IPS-NIHi11 (cell line): ENCODE results near the gene TEKT3.

ENCODE experiments used
- DNase-seq: peaks from one replicate; pipeline ENCODE4 v3.0.0; 2012; ENCODE audit warnings: mixed read lengths, low spot score

The TEKT3 gene

DNA sequence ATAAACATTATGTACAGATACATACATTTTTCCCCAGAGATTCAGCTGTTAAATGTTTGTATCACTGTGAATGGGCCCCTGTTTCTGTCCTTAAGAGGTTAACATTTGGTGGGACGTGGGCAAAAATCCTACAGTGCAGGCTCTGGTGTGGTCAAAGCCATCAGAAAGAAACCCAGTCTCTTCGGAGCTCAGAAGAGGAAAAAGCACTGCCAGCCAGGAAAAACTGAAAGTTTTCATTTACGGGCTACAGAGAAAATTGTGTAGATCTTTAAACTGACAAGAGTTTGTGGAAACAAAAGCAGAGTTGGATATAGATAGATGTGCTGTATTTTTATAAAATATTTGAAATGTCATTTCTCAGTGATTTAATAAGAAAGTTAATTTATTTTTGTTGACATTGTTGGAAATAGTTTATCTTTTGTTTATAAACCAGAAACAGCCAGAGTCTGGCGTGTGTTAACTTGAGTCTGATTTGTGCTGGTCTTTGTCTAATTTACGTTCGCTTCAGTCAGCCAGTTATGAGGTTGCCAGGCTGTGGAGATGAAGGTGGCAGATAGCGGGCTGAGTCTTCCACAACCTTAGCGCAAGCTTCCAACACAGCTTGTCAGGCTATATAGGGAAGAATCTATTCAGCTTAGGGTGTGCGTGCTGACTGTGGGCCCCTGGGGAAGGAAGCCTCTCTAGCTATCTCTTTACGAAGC is 9.5 kb upstream of the TEKT3 start:
- no peak for DNase-seq

DNA sequence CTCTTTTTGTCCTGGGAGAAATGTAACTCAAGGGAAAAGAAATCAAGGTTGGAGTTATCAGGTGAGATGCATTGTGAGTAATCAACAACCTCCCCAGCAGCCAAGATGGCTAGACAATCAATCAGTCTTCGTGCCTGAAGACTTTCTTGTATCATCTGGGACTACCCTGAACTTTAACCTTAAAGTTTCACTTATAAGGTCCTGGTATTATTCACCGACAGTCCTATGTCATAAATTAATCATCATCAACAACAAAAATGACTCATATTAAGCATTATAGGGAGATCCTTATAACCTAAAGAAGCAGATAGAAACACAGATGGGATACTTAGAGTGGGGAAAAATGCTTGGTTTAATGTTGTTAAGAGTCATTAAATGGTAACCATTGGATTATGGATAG is 7.7 kb upstream of the TEKT3 start:
- DNase-seq: no peak

DNA sequence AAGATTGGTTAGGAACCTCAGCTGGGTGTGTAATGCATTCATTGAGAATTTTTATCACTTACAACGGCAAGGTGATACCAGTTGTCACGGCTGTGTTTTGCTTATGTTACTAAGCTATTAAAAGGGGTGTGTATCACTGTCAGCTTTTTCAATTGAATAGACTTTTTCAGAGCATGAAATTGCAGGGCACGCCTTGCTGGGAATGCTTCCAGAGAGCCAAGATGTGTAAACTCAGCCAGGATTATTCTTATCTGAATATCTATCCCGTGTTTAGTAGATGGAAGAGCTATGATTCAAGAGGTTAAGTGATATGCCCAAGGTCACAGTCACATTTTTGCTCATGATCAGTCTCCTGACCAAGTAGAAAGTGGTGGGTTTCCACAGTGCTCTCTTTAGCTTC is 6.6 kb upstream of the TEKT3 start:
- DNase-seq: no peak

DNA sequence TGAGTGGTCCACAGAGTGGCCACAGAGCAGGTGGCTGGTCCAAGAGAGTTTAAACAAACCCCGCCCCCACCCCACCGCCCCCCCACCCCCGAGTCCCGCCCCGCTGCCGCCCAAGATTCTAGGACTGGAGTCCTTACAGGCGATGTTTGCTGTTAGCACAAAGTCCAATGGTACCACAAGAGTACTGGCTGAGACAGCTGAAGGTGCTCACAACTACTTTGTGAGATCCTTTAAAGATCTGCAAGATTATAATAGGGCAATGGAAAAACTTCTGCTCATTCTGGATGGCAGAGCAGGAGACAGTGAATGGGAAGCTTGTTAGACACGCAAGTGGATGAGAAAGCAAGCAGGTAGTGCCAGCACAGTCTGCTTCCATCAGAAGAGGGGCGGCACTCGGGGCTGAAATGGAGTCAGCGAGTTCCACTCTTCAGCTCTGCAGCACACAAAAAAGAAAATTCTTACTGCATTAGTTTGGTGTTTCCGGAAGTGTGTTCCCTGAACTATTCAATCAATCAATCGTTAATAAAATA is 4.7 kb upstream of the TEKT3 start:
- no peak for DNase-seq

DNA sequence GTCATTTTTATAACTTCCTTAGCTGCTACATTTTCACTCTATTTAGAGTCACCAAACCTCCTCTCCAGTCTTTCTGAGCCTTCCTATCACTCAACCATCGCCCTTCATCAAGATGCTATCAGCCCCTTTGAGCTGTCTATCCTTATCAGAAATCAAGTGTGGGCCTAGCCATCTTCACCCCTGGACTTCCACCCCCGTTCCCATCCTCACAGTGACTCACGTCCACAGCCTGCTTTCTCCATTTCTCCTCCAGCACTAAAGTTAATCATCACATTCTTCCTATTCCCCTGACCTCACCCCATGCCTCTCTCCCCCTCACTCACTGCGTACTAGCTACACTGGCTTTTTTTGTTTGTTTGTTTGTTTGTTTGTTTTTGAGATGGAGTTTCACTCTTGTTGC is 2.4 kb upstream of the TEKT3 start:
- DNase-seq: no peak

DNA sequence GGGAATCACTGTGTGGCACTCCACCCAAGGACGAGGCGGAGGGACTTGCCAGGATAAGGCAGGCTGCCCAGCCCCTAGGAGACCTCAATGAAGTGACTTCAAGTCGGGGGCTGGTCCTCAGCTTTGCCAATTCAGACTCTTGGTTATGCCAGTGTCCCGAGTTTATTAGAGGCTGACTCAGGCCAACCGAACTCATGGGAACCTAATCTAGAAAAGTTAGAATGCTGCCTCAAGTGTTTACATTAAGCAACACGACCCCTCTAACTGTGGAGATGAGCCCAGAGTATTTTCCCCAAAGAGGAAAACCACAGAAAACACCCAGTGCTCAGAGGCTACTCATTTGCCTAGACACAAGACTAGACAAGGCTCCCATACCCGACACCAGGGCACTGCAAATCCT is 1.1 kb upstream of the TEKT3 start:
- DNase-seq: no peak

DNA sequence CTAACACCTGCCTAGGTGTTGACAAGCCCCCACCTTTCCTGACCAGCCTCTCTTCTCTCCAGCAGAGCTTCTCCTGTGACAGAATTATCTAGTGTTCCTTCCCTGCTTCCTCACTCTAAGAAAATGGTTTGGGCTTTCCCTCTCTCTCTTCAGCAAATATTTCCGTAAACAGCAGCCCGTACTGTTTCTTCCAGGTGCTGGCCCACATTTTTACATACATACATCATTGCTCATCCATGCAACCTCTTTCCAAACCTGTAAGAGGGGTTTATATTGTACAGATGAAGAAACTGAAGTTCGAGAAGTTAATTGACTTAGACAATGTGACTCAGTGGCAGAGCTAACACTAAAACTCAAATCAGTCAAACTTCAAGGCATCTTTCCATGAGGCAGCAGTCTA is 569 bp upstream of the TEKT3 start:
- no peak for DNase-seq

DNA sequence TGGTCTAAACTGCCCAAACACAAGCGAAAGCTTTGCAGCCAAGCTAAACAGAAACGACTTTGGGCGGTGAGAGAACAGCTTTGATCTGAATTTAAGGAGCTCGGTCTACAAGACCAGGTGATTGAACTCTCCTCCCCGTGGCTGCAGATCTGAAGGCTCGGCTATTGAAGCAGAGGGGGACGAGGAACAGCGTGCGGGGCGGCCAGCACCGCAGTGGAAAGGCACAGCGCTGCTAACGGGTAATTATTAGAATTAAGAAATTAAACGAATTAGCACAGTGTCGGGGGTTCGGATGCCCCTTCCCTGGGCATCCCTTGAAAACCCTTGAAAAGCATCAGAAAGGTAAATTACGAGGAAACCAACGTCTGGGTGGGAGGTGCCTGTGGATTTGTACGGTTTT is 431 bp downstream of the TEKT3 start:
- DNase-seq: no peak

DNA sequence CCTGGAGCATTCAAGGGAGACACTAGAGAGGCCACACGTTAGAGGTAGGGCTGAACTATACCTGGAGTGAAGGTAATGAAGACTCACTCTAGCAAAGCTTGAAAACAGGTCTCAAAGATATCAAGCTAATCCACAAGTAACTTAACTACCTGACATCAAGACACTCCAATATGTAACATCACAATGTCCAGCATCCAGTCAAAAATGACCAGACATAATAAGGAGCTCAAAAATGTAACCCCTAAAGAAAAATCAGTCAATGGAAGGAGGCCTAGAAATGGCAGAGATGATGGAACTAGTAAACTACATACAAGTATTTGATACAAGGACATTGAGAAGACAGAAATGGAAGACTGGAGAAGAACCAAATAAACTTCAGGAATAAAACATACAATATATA is 6.0 kb downstream of the TEKT3 start:
- no peak for DNase-seq

DNA sequence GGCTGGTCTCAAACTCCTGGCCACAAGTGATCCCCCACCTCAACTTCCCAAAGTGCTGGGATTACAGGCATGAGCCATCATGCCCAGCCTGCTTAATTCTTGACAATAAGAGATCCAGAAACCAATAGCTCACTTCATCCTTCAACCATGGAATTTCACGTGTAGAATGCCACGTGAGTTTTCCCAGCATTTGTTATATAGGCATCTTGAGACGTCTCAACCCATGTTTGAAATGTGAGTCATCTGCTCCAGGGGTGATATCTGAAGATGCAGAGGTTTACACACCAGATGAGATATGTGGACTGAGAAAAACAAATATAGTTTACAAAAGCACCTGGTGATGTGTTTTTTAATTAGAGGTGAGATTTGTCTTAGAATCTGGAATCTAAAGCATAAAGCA is 7.1 kb downstream of the TEKT3 start:
- DNase-seq: no peak

DNA sequence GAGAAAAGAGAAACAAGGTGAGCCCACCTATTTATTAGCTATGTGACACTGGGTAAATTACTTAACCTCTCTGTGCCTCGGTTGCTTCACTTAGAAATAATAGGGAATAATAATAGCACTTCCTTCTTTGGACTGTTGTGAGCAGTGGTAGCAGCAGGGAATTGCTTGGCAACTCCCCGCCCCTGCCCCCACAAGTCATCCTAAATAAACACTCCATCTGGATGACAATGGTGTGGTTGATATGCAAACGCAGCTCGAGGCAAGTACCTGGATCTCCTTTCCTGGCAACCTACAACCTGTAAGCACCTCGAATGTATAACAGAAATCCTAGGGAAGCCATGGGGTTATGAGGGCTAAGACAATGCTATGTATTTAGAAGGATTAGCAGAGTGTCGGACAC is 9.1 kb downstream of the TEKT3 start:
- DNase-seq: peak; percentile 86

DNA sequence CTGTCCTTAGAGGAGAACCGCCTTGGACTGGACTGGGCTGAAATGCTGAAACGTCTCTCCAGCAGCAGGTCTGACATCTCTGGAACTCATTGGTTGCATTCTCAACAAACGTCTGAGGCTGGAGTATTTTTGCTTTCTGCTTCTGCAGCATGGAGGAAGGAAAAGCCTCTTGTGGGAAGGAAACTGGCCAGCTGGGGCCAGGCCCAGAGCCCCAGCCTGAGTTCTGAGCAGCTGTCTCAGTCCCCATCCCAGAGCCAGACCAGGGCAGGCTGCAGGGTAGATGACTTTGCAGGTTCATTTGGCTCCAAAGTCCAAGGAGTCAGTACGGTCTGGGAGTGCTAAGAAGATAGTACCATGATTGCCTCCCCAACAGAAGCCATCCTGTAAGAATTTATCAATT is 18.3 kb downstream of the TEKT3 start:
- no peak for DNase-seq

DNA sequence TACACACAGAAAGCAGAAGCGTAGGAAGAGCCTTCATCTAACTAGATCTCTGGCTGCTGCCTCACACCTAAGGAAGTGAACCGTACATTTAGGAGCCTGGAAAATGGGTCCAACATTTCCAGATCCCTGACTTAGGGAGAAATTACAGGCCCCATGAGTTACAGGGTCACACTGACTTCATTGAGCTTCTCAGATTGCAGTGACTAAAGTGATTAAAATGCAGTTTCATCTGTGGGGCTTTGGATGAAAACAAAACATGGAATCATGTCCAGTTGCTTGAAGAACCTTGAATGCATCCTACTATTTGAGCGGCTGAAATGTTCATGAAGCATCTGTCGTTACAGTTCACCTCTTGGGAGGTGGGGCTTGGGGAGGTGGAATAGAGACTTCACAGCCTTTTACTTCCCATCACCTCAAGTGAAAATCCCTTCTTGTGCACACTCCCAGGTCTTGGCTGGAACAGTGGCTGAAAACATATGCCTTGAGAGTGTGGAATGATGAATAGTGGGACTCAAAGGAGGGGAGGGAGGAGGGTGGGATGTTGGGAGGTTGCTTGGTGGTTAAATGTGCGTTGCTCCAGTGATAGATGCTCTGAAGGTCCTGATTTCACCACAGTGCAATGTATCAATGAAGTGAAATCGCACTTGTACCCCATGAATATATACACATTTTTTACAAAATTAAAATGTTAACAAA is 19.7 kb downstream of the TEKT3 start:
- no peak for DNase-seq

DNA sequence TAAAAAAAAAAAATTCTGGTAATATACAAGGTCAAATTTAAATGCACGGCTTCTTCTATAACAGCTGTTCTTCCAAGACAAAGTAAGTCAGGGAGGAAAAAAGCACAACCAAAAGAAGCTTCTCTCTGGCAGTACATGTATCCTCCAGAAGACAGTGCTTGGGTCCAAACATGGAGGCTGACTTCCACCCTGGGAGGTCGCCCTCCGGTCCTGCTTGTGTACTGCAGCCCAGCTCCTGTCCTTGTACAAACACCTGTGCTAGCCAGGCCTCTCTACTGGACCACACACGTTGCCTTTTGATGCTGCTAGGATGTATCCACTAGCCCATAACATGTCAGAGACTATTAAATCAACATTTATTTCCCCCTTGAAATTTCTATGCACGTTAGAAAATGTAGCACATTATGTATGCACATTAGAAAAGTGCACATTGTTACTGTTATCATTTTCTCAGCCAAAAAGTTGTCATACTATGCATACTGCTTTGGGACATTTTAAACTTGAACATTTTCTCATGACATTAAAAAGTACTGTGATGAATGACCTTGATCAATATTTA is 21.9 kb downstream of the TEKT3 start:
- no peak for DNase-seq

DNA sequence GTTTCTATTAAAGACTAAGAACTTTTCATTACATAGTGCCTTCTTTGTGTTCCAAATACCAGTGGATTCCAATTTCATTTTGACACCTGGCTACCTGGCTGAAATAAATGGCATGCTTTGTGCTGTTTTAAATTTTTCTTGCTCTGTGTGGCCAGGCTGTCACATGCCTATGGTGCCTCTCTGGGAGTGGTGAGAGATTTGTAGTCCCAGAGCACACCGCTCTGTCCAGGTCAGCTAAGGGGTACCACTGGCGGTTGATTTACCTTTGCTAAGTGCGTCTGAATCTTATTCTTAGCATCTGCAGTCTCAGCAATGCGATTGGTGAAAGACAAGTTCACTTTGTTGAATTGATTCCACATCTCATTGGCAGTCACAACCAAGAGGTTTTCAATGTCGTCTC is 29.4 kb downstream of the TEKT3 start:
- DNase-seq: no peak

DNA sequence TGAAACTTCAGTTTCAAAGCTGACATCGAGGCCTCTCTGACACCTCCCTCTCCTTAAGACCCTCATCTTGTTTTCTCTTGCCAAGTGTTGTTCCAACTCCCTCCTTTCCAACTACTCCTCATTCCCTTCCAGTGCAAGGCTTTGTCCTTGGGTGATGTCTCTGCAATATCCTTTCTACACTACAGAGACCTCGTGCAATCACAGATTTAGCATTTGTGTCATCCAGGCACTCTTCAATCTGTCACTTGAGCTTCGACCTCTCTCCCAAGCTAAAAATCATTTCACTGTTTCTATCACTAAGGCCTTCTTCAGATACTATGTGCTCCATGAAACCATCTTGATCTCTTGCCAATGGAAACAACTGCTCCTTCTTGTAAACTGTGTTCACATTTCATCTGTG is 31.6 kb downstream of the TEKT3 start:
- DNase-seq: no peak

DNA sequence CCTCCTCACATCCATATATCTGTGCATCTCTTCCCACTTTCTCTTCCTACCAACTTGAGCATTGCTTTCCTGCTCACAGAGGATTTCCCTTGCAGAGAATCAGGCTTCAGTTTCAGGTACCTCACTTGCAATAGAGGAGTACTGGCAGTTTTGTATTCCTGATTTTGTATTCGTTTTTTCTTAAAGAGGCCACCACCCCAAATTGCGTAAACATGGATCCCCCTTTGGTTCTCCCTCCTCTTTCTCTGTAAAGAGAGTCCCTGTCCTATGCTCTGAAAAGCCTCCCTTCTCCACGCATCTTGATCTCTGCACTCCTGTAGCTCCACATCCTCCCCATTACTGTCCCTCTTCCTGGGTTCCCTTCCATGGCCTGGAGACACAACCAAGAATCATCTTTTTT is 32.2 kb downstream of the TEKT3 start:
- DNase-seq: no peak

DNA sequence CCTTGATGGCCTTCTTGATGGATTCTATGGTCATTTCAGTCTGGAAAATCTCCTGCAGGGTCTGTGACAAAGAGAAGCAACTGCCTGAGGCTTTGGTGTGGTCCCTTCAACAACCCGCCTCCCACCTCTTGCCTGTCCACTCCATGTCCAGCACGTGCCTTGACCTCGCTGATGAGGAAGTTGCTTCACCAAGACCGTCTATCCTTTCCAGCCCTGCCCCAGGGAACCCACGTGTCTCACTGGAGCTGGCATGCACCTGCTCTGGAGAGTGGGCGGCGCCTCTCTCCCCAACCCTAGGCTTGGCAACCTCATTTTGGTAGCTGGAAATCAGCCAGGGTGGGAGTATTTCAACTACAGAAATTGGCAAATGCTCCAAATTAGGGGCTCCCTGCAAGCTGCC is 32.6 kb downstream of the TEKT3 start:
- no peak for DNase-seq

DNA sequence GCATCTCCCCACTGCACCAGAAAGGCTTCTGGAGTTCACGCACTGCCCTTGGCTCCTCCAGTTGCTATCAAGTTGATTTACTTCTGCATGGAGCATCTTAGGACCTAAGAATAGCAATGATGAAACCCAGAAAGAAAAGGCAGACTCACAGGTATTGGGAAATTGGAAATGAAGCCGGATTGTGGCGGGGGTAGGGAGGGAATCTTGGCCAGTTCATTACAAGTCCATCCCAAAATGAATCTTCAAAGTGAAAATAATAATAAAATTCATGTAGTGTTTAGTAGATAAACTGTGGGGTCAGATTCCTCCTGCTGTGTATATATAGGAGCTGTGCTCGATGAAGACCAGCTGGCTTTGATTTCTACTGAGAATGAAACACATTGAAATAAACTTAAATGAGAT is 33.7 kb downstream of the TEKT3 start:
- DNase-seq: no peak

DNA sequence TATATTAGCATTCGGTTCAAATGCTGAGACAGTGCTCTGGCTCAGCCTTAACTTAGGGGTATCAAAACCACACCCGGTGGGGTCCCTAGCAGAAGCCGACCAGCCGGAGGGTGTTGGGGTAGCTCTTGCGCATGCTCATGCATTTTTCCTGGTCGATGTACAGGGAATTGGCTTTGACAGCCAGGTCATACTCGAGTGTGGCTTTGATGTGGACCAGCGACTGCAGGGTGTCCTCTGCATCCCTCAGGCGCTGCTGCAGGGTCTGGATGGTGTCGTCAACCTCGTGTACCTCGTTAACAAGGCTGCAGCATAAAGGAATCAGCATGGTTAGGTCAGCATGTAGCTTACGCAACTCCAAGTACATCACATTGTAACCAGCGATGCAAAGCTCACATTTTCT is 37.5 kb downstream of the TEKT3 start:
- DNase-seq: no peak

DNA sequence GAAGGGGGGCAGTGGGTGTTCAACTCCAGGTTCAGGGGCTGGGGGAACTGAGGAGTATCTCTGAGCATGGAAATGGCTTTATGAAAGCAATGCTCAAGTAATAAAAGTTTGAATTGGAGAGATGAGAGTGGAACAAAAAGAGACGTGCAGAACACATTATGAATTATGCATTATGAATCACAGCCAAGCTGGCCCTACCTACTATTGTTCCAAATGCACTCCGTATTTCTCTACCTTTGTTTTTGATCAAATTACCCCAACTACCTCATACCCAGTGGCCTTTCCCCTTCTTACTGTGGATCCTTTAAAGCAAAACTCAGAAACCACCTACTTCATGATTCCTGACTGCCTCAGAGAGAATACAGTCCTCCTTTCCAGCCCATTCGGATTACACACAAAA is 38.1 kb downstream of the TEKT3 start:
- no peak for DNase-seq

DNA sequence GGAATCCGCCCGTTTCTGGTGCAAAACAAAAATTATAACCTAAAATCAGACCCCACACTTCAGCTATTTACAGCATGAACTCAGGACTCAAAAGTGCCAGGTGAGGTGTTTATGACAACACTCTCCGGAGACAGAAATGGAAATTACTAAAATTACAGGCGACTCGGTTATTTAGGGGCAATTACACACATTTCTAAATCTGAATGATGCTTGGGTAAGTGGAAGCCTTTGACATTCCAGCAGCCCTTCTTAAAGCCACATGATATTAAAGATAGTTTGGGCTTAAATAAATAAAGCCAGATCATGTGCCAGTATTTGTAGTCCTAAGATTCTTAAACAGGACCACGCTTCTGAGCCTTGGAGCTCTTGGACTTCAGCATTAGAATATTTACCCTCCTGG is 39.6 kb downstream of the TEKT3 start:
- no peak for DNase-seq

DNA sequence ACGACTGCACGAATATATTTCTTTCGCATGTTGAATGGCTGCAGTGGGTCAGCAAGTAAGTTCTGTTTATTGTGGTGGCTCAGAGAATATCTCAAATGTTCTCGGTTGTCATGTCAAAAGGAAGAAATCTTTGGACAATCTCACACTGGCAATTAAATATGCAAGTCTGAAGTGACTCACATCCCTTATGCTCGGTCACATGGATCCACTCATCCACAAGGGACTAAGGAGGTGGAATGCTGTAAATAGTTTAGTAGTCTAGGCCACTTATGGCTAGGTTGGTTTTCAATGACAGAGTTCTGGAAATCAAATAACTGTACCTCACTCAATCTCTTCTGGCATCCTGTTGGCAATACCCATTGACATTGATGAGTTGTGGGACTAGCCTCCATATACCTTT is 43.2 kb downstream of the TEKT3 start:
- DNase-seq: no peak

DNA sequence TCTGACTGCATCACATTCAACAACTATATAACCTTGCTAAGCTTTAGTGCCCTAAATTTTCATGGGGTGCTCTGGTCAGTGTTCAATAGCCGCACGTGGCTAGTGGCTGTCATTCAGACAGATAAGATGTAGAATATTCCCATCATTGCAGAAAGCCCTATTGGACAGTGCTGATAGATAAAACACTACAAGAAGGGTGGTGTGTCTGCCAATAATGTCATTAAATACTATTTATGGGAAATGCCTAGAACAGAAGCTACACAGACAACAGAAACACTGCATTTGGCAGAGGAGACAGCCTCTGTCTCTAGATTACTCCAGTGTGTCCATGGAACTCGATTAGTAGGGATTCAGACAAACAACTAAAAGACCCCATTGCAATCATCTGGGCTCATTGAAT is 47.8 kb downstream of the TEKT3 start:
- DNase-seq: no peak
